Activated gamma-delta T cell treated with anti-CD3 and anti-CD28 coated beads, Interleukin-2, amount 50 U/mL, for 16 hours (primary cell): ENCODE measurements around the gene DHX35.

Source experiments
- DNase-seq: peaks from one replicate; pipeline ENCODE4 v3.0.0-alpha.2; 2020; ENCODE audit warnings: low read depth

DHX35 gene

DNA sequence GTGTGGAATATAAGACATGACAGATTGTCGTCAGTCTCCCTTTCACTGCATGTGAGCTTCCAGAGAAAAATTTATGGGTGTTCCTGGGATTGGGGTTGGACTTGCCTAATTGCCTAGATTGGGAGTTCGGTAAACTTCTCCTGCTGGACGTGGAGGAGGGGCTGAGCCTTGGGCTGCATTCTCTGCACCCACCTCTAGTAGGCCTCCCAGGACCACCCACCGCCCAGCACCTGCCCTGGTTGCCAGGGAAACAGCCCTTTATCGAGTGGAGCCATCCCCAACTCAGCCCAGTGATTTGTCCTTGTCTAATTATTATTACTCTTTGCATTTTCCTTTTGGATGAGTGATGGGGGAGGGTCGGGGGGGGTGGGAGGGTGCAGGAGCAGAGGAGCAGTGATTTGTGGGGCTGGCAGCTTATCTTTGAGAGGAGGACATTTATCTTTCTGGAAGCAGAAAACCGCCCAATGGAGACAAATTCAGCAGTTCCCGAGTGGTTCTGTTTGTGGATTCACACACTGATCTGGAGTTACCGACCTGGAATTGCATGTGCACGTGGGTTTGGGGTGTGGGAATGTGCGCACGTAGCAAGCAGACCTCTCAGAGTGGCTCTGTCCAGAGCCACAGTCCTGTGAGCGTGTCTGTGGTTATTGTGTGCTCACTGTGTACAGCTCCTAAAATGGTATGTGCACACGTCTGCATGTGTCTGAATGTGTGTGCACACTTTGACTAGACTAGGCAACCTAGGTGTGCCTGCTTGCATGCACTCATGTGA lies 104.5 kb downstream of the DHX35 start:
- DNase-seq = no peak

DNA sequence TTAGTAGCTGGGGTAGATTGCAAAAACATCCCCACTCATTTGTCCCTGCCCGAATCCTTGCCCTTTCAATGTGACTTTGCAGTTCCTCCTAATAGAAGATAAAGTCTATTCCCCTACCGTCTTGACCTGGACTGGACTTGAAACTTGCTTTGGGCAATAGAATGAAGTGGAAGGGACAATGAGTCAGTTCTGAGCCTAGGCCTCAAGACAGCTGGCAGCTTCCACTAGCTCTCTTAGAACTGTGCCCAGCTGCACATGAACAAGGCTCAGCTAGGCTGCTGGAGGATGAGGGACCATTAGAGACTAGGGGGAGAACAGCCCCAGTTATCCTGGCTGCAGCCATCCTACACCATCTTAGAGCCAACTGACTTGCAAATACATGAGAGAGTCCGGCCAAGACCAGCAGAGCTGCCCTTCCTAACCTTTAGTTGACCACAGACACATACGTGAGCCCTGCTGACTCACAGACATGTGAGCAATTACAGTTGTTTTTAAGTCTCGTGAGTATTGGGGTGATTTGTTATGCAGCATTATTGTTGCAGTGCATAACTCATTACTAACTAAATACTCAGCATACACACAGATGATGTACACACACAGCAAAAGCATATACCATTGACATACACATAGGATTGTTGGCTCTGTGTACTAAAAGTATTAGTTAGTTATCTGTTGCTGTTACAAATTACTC lies 105.5 kb downstream of the DHX35 start:
- DNase-seq = no peak

DNA sequence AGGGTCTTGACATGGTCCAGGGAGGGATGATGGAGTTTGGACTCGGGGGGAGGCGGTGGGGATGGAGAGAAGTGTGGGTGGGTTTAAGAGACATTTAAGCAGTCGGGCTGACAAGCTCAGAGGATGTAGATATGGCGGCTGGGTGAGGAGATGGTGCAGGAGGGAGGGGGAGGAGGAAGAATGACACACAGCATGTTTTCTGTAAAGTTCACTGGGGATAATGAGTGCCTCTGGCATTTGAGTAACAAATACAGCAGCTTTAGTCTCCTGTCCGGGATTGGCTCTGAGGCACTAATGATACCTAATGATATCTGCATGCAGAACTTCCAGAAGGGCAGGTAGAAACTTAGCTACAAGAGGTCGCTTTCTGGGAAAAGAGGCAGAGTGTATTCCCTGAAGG lies 107.8 kb downstream of the DHX35 start:
- no peak for DNase-seq

DNA sequence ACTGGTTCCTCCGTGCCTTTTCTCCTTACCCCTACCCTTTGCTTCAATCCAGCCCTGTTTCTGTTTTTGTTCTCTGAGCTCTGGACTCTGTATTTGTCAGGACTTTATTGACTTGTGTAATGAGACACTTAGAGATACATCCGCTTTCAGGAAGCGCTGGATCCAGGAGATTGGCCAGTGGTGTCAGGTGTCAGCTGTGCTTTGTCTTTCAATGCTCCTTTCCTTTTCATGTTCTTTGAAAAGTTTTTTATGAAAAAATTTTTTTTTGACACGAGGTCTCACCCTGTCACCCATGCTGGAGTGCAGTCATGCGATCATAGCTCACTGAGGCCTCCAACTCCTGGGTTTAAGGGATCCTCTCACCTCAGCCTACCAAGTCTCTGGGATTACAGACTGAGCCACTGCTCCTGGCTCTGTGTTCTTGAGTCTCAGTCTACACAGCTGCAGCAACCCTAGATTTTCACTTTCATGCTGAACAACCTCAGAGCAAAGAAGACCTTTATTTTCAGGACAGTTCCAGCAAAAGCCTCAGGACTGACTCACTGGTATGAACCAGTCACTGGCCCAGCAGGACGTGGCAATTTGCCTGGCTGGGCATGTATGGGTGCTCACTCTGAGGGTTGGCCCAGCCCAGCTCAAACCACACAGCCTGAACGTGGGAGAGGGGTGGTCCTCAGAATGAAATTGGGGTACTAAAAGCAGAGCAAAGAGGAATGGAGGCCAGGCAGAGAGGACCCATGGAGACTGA lies 108.5 kb downstream of the DHX35 start:
- no peak for DNase-seq

DNA sequence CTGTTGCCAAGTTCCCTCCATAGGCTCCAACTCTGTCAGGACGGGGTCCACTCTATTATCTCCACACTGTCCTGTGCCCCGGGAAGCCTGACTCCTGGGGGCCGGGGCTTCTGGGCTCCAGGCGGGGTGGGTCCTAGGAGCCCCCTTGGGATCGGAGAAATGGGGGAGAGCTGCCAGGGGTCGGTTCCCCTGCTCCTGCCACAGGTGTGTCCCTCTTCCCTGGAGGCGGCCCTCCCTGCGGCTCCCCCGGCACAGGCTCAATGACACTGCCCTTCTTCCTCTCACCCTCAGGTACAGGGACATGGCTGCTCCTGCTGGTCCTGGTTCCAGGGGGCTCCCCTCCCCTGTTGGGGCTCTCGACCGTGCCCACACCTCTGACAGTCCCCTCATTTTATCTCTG lies 110.0 kb downstream of the DHX35 start:
- no peak for DNase-seq

DNA sequence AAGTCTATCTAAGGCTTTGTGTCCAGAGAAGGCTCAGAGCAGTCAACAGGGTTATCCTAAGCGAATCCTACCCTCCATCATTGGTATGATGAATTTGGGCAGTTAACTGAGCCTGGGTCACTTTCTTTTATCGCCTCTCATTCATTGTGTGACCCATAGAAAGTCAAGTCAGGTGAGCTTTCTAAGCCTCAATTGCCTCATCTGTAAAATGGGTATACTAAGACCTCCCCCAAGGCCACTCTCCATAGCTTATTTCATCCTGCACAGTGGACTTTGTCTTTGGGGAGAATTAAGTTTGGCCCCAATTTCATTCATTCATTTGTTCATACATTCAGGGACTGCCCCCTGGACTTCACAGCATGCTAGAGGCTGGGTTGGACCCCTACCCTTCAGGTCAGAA lies 110.5 kb downstream of the DHX35 start:
- no peak for DNase-seq

DNA sequence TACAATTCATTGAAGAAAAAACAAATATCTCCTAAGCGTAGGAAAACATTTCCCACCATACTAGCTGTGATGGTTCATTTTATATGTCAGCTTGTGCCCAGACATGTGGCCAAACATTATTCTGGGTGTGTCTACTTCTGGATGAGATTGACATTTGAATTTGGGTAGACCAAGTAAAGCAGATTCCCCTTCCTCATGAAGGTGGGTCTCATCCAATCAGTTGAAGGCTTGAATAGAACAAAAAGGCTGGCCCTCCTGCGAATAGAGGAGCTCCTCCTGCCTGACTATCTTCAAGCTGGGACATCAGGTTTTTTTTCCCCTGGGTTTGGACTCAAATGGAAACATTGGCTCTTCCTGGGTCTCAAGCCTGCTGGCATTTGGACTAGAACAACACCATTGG lies 113.6 kb downstream of the DHX35 start:
- DNase-seq = no peak

DNA sequence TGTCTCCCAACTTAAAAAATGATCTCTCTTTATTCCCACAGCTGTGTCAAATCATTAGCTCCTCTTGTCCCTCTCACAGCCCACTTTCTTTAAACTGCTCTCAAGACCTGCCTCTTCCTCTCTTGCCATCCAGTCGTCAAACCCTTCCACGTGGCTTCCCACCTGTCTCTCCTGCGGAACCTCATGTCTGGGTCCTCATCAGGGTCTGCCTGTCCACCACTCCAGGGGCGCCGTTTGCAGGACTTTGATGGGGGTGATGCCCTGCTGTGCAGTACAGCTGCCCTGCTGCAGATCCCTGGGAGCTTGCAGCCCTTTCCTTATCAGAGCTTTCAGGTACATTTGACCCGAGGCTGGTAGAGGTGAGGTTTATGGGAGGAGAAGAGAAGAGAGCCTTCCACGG lies 114.8 kb downstream of the DHX35 start:
- DNase-seq = no peak

DNA sequence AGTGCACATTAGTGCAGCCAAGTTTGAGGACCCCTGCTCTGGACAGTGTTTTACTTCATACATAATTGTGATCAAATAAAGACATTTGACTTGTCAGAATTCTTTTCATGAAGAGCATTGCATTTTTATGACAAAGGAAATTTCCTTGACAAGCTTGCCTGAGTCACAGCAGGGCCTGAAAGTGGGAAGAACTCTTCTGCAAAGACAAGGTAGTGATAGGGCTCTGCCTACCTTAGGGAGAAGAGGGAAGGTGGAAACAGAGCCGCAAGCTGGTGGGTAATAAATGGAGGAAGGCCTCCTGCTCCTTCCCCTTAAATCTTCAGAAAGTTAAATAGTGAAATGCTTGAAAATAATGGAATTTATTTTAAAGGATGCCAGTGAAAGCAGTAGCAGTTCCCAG lies 118.2 kb downstream of the DHX35 start:
- DNase-seq = no peak

DNA sequence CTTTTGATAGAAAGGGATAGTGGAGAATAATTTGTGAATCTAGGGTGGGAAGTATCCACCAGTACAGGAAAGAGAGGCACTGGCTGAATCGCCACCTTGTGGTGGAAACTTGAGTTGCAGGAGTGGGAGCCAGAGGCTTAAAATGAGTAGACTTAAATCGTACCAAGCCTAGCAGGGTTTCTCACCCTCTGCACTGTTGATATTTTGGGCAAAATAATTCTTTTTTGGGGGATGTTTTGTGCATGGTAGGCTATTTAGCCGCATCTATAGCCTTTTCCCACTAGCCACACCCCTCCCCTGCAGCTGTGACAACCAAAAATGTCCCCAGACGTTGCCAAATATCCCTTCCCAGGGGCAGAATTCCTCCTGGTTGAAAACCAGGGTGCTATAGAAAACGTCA lies 119.1 kb downstream of the DHX35 start:
- peak; percentile 74 for DNase-seq

DNA sequence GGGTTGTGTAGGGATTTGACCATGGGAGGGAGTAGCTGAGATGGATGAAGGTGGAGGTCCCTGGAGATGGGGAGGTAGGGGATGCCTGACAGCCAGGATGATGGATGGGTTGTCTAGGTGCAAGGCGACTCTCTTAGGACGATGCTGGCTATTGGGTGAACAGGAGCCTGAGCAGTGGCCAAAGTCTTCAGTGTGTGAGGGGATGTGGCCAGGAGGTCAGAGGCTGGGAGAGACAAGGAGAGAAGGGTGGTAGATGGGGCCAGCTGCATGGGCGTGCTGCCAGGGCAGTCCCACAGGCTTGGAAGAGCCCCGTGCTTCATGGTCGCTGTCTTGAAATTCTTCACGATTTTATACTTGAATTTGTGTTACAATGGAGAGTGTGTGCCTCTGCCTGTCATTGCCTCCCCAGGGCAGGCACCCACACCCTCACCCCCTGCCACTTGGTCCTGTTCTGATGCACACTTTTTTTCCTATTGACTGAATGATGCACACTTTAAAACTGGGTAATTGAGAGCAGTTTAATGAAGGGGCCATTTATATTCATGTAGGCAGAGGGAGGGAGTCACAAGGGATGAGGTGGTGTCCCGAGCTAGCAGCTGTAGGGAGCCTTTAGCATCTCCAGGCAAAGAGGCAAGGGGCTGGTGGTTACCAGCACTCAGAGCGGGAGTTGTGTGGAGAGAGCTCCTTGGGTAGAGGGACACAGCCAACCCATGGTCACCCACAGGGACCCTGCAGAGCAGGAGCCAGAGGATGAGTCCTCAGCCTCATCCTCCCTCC lies 120.7 kb downstream of the DHX35 start:
- no peak for DNase-seq

DNA sequence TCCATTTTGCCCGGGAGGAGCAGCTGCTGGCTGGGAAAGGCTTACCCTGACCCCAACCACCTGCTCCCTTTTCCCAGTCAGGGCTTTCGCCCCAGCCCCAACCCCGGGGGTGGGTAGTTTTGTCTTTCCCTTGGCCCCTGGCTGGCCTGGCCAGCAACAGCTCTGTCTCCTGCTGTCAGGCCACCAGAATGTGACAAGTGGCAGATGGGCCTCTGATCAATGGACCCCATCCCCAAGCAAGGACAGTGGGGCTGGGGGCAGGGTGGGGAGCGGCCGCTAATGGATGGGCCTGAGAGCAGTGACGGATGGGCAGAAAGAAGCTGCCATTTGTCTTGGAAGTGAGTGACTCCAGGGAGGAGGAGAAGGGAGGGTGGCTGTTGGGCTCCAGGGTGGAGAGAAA lies 121.6 kb downstream of the DHX35 start:
- no peak for DNase-seq

DNA sequence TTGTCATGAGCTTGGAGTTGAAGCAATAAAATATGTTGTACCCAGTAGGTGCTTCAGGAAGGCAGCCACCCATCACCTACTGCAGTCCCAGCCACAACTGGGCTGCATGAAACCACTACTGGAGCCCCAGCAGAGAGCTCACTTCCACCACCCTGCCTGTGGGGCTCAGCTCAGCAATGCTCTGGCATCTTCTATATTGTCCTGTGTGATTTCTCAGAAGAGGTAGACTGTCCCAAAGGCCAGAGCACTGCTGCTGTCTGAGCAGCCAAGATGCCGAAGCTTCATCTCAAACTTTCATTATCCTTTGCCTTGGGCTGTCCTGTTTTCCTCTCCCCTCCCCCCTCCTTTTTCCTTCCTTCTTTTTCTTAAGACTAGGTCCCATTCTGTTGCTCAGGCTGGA lies 126.9 kb downstream of the DHX35 start:
- no peak for DNase-seq
